Stimulated activated naive CD8-positive, alpha-beta T cell treated with anti-CD3 and anti-CD28 coated beads, Interleukin-15, Interleukin-2, amounts not matched to agents 100 U/mL and 50 U/mL, for 24 hours (primary cell): ENCODE results near the gene JADE2.

Source experiments
- ATAC-seq: fragments of 150-1000 bp; cut with Tn5 transposase; one replicate; pipeline ENCODE4 v1.10.0; 2021
- DNase-seq: peaks from one replicate; pipeline ENCODE4 v3.0.0; 2021

JADE2 gene

GRCh38 chr5:134570365-134570758 is 44.9 kb downstream of the JADE2 start:
- ATAC-seq (no peak), DNase-seq (no peak)

DNA sequence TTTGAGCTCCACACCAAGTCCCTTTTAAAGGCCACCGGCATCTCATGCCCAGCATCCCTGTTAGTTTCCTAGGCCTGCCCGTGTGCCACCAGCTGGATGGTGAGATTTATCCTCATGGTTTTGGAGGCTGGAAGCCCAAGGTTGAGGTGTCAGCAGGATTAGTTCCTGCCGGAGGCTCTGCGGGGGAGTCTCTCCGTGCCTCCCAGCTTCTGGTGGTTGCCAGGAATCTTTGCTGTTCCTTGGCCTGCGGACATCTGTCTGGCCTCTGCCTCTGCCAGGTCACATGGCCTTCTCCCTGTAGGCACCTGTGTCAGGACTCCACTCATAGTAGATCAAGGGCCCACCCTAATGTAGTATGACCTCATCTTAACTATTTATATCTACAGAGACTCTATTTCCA is 45.4 kb downstream of the JADE2 start:
- no peak for ATAC-seq
- no peak for DNase-seq

DNA sequence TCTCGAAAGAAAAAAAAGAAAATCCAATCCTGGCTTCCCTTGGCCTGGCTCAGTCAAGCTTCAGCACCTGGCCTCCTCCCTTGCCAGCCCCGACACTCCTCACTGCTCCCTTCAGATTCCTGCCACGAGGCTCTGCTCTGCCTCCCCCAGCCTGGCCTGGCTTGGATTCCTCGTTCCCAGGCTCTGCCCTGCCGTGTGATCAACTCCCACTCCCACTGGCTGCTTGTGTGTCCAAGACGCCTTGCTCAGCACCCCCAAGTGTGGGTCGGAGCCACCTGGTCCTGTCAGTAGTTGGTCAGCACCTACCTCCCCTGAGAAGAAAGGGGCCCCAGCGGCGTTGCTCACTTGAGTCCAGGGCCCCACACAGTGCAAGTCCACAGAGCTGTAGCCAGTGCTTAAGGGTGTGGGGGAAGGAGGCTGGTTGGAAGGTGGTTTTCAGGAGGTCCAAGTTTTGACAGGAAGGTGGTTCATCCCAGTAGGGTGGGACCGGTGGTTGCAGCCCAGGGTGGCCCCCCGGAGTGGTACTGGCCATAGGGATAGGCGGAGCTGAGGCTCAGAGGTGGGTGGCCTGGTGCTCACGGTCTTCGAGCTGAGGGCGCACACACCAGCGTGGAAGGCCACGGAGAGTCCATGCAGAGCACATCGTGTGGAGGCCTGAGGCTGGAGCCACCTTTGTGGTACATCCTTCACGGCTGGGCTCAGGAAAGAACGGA is 46.4 kb downstream of the JADE2 start:
- DNase-seq (no peak), ATAC-seq (no peak)

DNA sequence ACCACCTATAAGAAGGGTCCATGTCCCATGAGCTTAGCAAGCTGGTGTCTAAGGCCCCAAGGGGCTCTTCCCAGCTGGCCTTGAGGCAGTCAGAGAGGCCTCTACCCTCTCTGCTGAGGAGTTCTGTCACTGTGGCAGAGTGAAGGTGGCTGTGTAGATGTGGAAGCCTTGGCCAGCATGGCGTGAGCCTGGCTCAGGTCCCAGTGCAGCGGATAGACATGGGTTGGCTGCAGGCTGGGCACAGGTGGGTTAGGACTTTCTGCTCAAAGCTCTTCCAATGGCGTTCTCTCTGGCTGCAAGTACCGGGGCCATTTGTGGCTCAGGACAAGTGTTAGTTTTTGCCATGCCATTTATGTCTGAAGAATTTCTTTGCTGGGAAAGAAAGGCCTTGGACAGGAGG is 47.3 kb downstream of the JADE2 start:
- no peak for DNase-seq
- ATAC-seq: no peak

GRCh38 chr5:134574521-134574920 is 49.1 kb downstream of the JADE2 start:
- DNase-seq: no peak
- ATAC-seq: no peak

DNA sequence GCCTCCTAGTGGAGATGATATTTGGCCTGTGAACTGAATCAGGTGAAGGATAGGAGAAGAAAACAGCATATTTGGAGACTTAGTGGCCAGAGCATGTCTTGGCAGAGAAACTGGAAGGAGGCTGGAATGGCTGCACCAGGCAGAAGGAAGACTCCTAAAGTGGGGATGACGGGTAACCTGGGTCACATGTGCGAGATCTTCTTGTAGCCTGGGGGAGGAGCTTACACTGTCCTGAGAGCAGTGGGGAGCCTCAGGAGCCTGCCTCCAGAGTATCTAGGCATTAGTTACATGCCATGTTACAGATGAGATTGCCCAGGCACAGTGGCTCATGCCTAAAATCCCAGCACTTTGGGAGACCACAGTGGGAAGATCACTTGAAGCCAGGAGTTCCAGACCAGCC is 49.8 kb downstream of the JADE2 start:
- no peak for ATAC-seq
- no peak for DNase-seq

DNA sequence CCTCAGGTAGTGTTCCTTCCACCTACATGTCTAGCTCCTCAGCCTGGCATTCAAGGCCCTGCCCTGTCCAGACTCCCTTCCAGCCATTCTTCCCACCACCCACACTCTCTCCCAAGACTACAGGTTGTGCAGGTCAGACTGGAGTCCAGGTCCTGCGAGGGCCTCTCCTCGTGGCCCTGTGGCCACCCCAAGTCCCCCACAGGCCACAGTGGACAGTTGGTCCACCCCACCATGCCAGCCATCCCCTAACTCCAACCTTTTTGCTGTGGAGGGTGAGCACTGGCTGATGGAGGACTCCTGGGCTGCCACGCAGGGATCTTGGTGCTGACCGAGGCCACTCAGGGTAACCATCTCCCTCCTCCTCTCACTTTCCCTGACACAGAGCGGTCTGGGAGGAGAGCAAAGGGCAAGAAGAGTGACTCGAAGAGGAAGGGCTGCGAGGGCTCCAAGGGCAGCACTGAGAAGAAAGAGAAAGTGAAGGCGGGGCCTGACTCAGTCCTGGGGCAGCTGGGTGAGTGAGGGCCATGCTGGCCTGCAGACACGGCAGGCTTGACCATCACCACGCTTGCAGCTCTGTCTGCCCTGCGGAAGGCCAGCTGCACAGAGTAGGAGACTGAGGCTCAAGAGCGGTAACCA is 51.0 kb downstream of the JADE2 start:
- no peak for ATAC-seq

GRCh38 chr5:134577022-134577795 is 51.7 kb downstream of the JADE2 start:
- DNase-seq (no peak), ATAC-seq (no peak)

More for the DNA sequence above, 51.0 kb downstream of the JADE2 start:
- DNase-seq: no peak

DNA sequence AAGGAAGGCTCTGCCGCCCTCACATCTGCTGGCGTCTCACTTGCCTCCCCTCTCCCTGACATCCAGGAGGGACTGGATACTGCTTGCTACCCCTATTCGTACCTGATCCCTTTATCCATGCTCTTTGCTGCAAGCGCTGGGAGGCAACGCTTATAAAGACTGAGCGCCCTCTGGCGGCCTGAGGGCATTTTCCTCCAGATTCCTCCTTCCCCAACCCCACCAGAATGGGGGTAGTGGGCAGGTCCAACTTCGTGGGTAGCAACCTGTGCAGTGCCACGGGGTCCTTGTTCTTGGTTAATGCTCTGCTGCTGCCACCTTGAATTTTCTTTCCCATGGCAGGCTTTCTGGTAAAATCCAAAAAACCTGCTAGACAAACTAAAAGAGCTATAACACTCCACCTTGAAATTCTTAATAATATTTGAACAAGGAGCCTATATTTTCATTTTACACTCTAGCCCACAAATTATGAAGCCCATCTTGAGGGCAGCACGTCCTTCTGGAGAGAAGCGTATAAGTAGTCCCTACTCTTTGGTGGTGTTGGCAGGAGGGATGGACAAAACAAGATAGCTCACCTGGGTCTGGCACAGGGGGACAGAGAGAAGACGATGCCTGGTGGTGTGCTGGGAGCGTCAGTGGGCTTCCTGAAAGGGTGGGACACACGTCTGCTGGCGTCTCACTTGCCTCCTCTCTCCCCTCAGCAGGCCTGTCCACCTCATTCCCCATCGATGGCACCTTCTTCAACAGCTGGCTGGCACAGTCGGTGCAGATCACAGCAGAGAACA is 52.5 kb downstream of the JADE2 start:
- ATAC-seq: peak; percentile 51

DNA sequence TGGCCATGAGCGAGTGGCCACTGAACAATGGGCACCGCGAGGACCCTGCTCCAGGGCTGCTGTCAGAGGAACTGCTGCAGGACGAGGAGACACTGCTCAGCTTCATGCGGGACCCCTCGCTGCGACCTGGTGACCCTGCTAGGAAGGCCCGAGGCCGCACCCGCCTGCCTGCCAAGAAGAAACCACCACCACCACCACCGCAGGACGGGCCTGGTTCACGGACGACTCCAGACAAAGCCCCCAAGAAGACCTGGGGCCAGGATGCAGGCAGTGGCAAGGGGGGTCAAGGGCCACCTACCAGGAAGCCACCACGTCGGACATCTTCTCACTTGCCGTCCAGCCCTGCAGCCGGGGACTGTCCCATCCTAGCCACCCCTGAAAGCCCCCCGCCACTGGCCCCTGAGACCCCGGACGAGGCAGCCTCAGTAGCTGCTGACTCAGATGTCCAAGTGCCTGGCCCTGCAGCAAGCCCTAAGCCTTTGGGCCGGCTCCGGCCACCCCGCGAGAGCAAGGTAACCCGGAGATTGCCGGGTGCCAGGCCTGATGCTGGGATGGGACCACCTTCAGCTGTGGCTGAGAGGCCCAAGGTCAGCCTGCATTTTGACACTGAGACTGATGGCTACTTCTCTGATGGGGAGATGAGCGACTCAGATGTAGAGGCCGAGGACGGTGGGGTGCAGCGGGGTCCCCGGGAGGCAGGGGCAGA is 53.3 kb downstream of the JADE2 start:
- ATAC-seq: no peak
- no peak for DNase-seq

More for the DNA sequence above, 52.5 kb downstream of the JADE2 start:
- peak; percentile 87 for DNase-seq

DNA sequence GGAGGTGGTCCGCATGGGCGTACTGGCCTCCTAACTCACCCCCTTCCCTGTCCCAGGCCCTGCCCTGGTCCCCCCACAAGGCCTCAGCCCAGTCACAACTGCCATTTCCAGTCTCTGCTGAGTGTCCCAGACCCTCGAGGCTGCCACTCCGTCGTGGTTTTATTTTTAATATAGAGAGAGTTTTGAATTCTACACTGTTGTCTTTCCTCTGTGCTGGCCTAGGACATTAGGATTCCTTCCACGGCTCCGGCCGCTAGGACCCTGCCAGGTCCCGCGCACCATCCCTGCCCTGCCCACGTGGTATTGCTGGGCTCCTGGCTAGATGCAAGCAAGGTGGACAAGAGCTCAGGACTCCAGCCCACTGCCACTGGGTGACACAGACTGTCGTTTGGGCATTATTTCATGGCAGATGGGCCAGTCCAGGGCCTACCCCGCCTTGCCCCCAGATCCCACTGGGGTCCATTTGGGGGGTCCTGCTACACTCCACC is 53.9 kb downstream of the JADE2 start:
- DNase-seq (no peak), ATAC-seq (no peak)

DNA sequence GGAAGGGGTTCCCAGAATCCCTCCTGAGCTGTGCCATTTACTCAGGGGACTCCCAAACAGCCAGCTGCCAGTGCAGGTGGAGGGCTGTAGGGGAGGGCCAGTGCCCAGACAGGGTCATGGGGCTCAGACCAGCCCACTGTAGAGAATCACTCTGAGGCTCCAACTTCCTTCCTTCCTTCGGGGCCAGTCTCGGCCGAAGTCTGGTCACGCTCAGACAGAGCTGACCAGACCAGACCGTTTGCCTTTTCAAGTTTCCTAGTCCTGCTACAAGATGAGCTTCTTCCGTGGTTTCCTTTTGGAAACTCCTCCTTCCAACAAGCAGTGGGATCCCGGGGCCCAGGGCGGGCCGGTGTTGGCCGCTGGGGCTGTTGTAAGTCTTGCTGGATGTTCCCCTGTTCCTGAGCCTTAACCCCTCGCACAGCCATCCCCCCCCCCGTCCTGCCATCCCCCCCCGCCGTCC is 54.6 kb downstream of the JADE2 start:
- DNase-seq (no peak), ATAC-seq (no peak)

DNA sequence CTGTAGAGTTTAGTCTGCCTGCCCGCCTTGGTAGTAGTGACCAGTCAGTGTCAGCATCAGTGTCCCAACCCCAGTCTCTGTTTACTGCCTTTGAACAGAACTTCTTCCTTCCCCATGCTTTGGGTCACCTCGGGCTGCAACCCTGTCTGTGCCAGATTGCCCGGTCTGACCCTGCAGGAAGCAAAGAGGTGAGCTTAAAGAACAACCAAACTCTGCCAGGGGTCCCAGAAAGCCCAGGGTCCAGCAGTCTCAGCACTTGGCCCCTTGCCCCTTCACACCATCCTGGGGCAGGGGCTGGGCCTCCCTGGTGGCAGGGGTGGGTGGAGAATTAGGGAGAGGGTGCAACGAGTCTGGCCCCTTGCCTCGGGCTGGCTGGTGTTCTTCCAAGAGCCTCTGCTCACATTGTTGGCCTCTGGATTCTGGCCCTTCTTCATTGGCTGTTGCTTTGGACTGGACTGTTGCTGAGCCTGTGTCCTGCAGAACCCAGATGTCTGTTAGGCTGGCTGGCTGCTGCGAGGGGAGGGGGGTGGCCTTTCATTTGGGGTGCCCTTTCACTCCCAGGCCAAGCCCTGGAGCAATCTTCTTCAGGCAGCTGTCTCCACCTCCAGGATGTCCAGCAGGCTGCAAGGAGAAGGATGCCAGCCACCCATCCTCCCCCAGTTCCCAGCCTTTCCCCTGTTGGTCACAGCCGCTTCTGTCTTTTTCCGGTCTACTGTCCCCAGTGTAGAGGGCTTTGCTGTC is 55.9 kb downstream of the JADE2 start:
- no peak for ATAC-seq
- DNase-seq: no peak

DNA sequence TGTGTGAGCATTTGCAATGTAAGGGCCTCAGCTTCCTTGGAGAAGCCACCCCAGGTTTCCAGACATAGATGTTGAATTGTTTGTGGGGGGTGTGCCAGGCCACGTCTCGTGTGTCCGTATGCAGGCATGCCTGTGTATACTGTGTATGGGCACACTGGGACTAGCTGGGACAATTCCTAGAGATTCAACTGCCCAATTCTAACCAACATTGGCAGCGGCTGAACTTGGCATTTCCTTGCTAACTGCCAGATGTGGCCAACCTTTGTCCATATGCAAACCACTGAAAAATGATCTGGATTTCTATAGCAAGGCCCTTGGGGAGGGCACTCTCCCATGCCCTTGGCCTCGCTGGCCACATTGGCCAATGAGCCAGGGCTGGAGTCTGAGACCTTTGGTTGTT is 56.8 kb downstream of the JADE2 start:
- DNase-seq (no peak), ATAC-seq (no peak)

- no peak for DNase-seq
- ATAC-seq: no peak
These were observed 57.5 kb downstream of the JADE2 start for GRCh38 chr5:134582941-134583340.

DNA sequence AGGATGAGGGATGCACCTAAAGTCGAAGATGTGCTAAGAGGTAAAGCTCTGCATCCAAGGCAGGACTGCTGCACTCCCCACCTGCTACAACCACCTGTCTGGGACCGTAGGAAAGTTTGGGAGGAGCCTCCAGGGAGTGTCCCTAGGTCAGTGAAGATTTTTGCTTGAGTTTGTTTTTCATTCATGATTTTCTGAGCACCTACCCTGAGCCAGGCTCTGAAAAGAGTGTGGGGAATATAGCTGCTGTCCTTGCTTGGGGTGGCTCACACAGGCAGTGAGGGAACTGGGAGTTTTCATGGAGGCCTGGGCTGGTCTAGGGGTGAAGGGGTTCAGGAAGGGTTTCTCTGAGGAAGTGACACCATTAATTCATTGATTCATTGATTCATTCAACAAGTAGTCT is 58.3 kb downstream of the JADE2 start:
- ATAC-seq (no peak), DNase-seq (no peak)

DNA sequence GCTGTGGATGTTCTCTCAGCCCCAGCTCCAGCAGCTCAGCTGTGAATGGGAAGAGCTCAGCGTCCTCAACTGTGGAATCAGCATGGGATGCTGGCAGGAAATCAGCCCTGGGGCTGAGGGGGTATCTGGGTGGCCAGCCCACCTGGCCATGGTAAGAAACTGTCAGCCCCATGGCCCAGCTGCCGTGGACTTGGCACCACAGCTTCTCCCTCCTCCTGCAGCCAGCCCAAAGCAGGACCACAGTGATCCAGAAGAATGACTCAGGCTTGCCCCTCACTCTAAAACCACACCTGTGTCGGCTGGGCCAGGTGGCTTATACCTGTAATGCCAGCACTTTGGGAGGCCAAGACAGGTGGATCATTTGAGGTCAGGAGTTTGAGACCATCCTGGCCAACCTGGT is 59.2 kb downstream of the JADE2 start:
- ATAC-seq: no peak
- DNase-seq: no peak

DNA sequence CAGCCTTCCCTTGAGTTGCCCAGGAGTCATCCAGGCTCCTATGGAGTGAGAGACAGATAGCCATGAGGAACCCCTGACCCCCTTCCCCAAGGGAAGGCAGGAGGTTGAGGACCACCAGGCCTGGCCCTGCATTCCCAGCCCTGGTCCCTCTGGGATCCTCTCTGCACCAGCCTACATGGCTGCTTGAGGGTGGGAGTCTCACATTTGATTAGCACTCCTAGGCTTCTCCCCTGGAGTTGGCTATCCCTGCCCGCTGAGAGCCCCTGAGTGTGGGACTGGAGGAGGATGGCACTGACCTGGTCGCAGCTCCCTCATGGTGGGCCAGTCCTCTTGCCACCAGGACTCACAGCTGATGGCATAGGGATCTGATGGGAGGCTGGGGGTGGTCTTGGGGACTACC is 60.5 kb downstream of the JADE2 start:
- no peak for DNase-seq
- ATAC-seq: no peak

DNA sequence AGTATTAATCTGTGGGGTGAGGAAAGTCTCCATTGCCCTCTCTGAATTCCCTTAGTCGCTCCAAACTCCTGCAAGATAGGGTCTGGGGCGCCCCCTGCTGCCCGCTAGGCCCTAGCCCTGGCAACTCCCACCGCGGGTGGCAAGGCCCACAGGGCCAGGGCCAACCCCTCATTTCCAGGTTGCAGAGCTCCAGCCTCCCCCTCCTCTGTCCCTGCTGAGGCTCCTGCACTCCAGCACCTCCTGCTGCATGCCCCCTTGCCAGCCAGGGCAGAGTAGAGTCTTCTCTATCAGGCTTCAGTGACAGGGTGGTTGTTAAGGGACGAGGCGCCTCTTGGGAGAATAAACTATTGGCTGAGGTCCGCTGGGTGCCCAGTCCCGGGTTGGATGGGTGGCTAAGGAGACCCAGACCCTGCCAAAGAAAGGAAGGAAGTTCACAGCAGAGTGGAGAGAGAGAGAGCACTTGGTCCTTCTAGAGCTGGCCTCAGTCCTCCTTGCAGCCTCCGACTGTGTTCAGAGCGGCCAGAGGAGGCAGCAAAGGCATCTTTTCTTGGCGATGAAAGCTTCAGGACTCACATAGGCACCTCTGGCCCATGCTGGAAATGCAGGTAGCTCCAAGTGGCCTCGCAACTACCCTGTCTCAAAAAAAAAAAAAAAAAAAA is 61.5 kb downstream of the JADE2 start:
- ATAC-seq: peak; percentile 89
- DNase-seq: peak; percentile 95

DNA sequence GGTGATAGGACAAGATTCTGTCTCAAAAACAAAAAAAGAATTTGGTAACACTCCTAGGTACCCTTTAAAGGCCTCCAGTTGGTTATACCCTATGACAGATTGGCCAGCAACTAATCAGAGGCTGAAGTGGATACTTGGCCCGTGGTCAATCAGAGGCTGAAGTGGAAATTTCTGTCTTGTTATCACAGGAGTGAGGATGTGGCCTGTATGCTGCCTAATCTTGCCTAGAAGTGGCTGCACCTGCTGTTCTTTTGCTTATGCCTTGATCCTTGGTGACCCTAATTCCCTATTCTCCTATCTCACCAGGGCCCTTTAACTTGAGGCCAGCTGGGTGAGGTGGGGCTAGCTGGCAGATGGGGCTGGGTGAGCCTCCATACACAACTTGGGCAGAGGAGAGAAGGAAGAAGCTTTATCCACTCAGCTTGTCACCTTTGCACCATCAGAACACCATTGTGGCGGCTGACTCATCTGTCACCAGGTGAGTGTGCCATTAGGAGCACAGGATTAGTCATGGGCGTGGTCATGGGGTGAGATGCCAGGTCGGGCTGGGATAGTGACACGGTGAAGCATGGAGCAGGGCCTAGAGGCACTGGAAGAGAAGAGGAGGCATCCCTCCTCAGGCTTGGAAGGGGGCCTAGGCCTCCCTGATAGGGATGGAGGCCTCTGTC is 65.7 kb downstream of the JADE2 start:
- DNase-seq (peak; percentile 56), ATAC-seq (peak; percentile 62)
